Esophagus muscularis mucosa (tissue), 4 donors: ENCODE results near the gene KSR1. TPM values are rescaled to one million over a fixed set of nuclear protein-coding genes. Genes with fewer than 3 reads are reported as not detected.

ENCODE experiments used
- DNase-seq: peaks from one replicate; pipeline ENCODE4 v3.0.0-alpha.2; 2017; ENCODE audit errors: extremely low spot score
- H3K27ac ChIP-seq, 4 donors: fragments of 200-600 bp; sonication (generic); replicated peaks in 1 of 4; 1 replicate in 3 of 4; 2 replicates in 1 of 4; pipeline ENCODE4 v1.5.1; 2016 to 2019; ENCODE audit warnings: mild to moderate bottlenecking in 1 of 4
- H3K27me3 ChIP-seq, 4 donors: fragments of 200-600 bp; sonication (generic); one replicate each; pipeline versions ENCODE4 v1.5.1 to v1.6.0; 2016 to 2019
- H3K36me3 ChIP-seq, 4 donors: fragments of 200-600 bp; sonication (generic); one replicate each; pipeline ENCODE4 v1.5.1; 2016 to 2019
- H3K4me1 ChIP-seq, 4 donors: fragments of 200-600 bp; sonication (generic); one replicate each; pipeline ENCODE4 v1.5.1; 2016 to 2019
- H3K4me3 ChIP-seq, 4 donors: fragments of 200-600 bp; sonication (generic); 1 replicate in 2 of 4; 2 replicates in 2 of 4; pipeline ENCODE4 v1.5.1; 2016 to 2019; ENCODE audit warnings: mild to moderate bottlenecking in 4 of 4, moderate library complexity in 1 of 4
- H3K9me3 ChIP-seq, 4 donors: fragments of 200-600 bp; sonication (generic); 1 replicate in 3 of 4; 2 replicates in 1 of 4; pipeline ENCODE4 v1.5.1; 2016 to 2019
- CTCF ChIP-seq, 3 experiments: fragments of 200-600 bp in 2 of 3; fragments of 450-650 bp in 1 of 3; sonication (generic) in 2 of 3; IDR thresholded peaks; one replicate each; pipeline ENCODE4 v1.5.1; 2017 to 2019; ENCODE audit warnings: antibody characterized with exemption in 3 of 3, mild to moderate bottlenecking in 2 of 3, moderate library complexity in 1 of 3
- EP300 ChIP-seq: sonication (generic); formaldehyde crosslinking; IDR thresholded peaks from one replicate; pipeline ENCODE4 v1.6.1; 2017; ENCODE audit warnings: antibody characterized with exemption
- POLR2A ChIP-seq: fragments of 450-650 bp; IDR thresholded peaks from one replicate; pipeline ENCODE4 v1.6.1; 2017; ENCODE audit warnings: antibody characterized with exemption, moderate library complexity, mild to moderate bottlenecking, low read depth
- POLR2AphosphoS5 ChIP-seq, 2 donors: sonication (generic); formaldehyde crosslinking; IDR thresholded peaks; one replicate each; pipeline ENCODE4 v1.6.1; 2017; ENCODE audit warnings: antibody characterized with exemption in 2 of 2
- WGBS: methylation state at CpG from one replicate; pipeline ENCODE4 v1.1.5; 2018; 5-methylcytosine and 5-hydroxymethylcytosine counted together
- intact Hi-C: fragments of 100-400 bp; cut with DNase I; formaldehyde crosslinking; loops from one replicate; pipeline ENCODE4 v1.15.1; 2023
- total RNA-seq, 4 donors: library from RNA; depleted of rRNA; stranded (reverse); fragments of >200 nt; gene quantifications; one replicate each; pipeline versions ENCODE4 v1.1.0 to v1.2.1, GENCODE V29; 2016

Gene KSR1
- total RNA-seq, 4 donors from 2014 or later, result 13.3 to 18.9 (median 13.7) TPM

- WGBS, result 96% methylated on average over 10 of the region's 10 CpGs
- Histone ChIP-seq H3K27me3 (no peaks in the 10 kb centered on the region), H3K27ac (no peak overlapping the region), H3K36me3 (no peaks in the 10 kb centered on the region), H3K4me1 (peaks cover 11 to 42% (median 27%) of the 10 kb centered on the region in 4 donors), H3K4me3 (no peak overlapping the region), H3K9me3 (no peaks in the 10 kb centered on the region)
- intact Hi-C loops, result no loop called here
- no peak for DNase-seq
- no peak for TF ChIP-seq CTCF (IDR thresholded peaks at IDR 0.05)
- no peak for TF ChIP-seq POLR2AphosphoS5 (IDR thresholded peaks at IDR 0.05)
- no peak for TF ChIP-seq POLR2A
Measured at GRCh38 chr17:27544350-27545131, 88.3 kb downstream of the KSR1 start.

GRCh38 chr17:27545562-27546229, 89.4 kb downstream of the KSR1 start:
- intact Hi-C loops, result no loop called here
- WGBS, result 77% methylated on average over 8 of the region's 8 CpGs
- DNase-seq, result no peak
- TF ChIP-seq POLR2AphosphoS5 (IDR thresholded peaks at IDR 0.05) (no peak), CTCF (IDR thresholded peaks at IDR 0.05) (no peak), EP300 (no peak), POLR2A (no peak)
- Histone ChIP-seq H3K9me3 (no peaks in the 10 kb centered on the region), H3K36me3 (no peaks in the 10 kb centered on the region), H3K27ac (no peak overlapping the region), H3K27me3 (no peaks in the 10 kb centered on the region), H3K4me1 (peaks cover 5 to 34% (median 17%) of the 10 kb centered on the region in 4 donors), H3K4me3 (no peak overlapping the region)

- Histone ChIP-seq H3K36me3 (no peaks in the 10 kb centered on the region), H3K4me3 (no peak overlapping the region), H3K4me1 (peaks cover 0 to 25% (median 9%) of the 10 kb centered on the region in 4 donors), H3K9me3 (no peaks in the 10 kb centered on the region), H3K27me3 (no peaks in the 10 kb centered on the region), H3K27ac (no peak overlapping the region)
- TF ChIP-seq POLR2A (no peak), EP300 (no peak), CTCF (IDR thresholded peaks at IDR 0.05) (no peak), POLR2AphosphoS5 (IDR thresholded peaks at IDR 0.05) (no peak)
- no peak for DNase-seq
- intact Hi-C loops, result no loop called here
- WGBS, result 92% methylated on average over 7 of the region's 7 CpGs
Measured at GRCh38 chr17:27546624-27547300, 90.5 kb downstream of the KSR1 start.

GRCh38 chr17:27547301-27547683, 91.0 kb downstream of the KSR1 start:
- no peak for TF ChIP-seq POLR2A
- no peak for TF ChIP-seq POLR2AphosphoS5 (IDR thresholded peaks at IDR 0.05)
- TF ChIP-seq CTCF (IDR thresholded peaks at IDR 0.05), result no peak
- TF ChIP-seq EP300, result no peak
- intact Hi-C loops, result no loop called here

More at GRCh38 chr17:27547301-27547683, 91.0 kb downstream of the KSR1 start:
- Histone ChIP-seq H3K9me3 (no peaks in the 10 kb centered on the region), H3K27me3 (no peaks in the 10 kb centered on the region), H3K27ac (no peak overlapping the region), H3K4me3 (no peak overlapping the region), H3K4me1 (peaks cover 0 to 26% (median 9%) of the 10 kb centered on the region in 4 donors), H3K36me3 (peaks cover 0 to under 1% (median 0%) of the 10 kb centered on the region in 4 donors)
- WGBS, result 84% methylated on average over 4 of the region's 4 CpGs
- DNase-seq, result no peak
